Muscle layer of duodenum (tissue), 2 donors: Measurements from ENCODE around the gene ITPR1.

Experiments used
- H3K27ac ChIP-seq: one replicate; pipeline ENCODE4 v1.7.0; 2013; ENCODE audit warnings: mild to moderate bottlenecking, low read length
- H3K27me3 ChIP-seq: one replicate; pipeline ENCODE4 v1.7.0; 2013; ENCODE audit warnings: low read depth, mild to moderate bottlenecking, control low read depth, low read length
- H3K36me3 ChIP-seq, 2 donors: one replicate each; pipeline ENCODE4 v1.7.0; 2013; ENCODE audit warnings: low read length in 2 of 2, control low read depth in 1 of 2, mild to moderate bottlenecking in 1 of 2; ENCODE audit not compliant: insufficient read depth in 2 of 2, control insufficient read depth in 1 of 2
- H3K4me1 ChIP-seq, 2 donors: one replicate each; pipeline ENCODE4 v1.7.0; 2013; ENCODE audit warnings: low read length in 2 of 2, mild to moderate bottlenecking in 2 of 2, control low read depth in 1 of 2, moderate library complexity in 1 of 2; ENCODE audit not compliant: insufficient read depth in 2 of 2, control insufficient read depth in 1 of 2
- H3K4me3 ChIP-seq, 2 donors: one replicate each; pipeline ENCODE4 v1.7.0; 2013; ENCODE audit warnings: low read length in 2 of 2, low read depth in 1 of 2, mild to moderate bottlenecking in 1 of 2
- H3K9me3 ChIP-seq, 2 donors: one replicate each; pipeline ENCODE4 v1.7.0; 2013; ENCODE audit warnings: low read length in 2 of 2, control low read depth in 1 of 2, mild to moderate bottlenecking in 1 of 2; ENCODE audit not compliant: control insufficient read depth in 1 of 2
- donor health status: healthy.

Gene ITPR1

GRCh38 chr3:4685673-4686345 lies 192.7 kb downstream of the ITPR1 start:
- Histone ChIP-seq H3K36me3 (peaks cover 41 to 71% of the 10 kb centered on the region in 2 donors), H3K4me1 (no peaks in the 10 kb centered on the region), H3K27ac (no peak overlapping the region), H3K4me3 (no peak overlapping the region), H3K9me3 (no peaks in the 10 kb centered on the region), H3K27me3 (no peaks in the 10 kb centered on the region)

DNA sequence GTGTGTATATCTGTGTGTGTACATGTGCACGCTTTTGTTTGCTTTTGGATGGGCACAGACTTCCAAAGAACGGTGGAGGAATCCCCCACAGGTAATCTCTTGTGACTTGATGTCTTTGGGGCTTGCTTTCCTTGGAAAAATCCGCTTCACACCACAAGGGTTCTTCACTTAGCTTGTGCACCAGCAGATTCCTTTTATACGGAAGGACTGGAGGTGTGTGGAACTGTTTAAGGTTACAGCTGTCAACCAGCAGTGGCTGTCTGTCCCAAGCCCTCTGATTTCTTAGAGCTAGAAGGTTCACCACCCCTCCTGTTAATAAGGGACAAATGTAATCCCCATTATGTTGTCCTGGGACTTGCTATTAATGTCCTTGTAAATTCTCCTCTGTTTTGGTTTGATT lies 193.5 kb downstream of the ITPR1 start:
- Histone ChIP-seq H3K4me1 (no peaks in the 10 kb centered on the region), H3K9me3 (no peaks in the 10 kb centered on the region), H3K27ac (no peak overlapping the region), H3K36me3 (peaks cover 41 to 78% of the 10 kb centered on the region in 2 donors), H3K4me3 (no peak overlapping the region), H3K27me3 (no peaks in the 10 kb centered on the region)

GRCh38 chr3:4687167-4687566 lies 194.0 kb downstream of the ITPR1 start:
- Histone ChIP-seq H3K4me3 (no peak overlapping the region), H3K9me3 (no peaks in the 10 kb centered on the region), H3K36me3 (peaks cover 41 to 82% of the 10 kb centered on the region in 2 donors), H3K27ac (no peak overlapping the region), H3K27me3 (no peaks in the 10 kb centered on the region), H3K4me1 (no peaks in the 10 kb centered on the region)

GRCh38 chr3:4687596-4687995 lies 194.4 kb downstream of the ITPR1 start:
- Histone ChIP-seq H3K4me3 (no peak overlapping the region), H3K36me3 (peaks cover 41 to 84% of the 10 kb centered on the region in 2 donors), H3K9me3 (no peaks in the 10 kb centered on the region), H3K27me3 (no peaks in the 10 kb centered on the region), H3K4me1 (no peaks in the 10 kb centered on the region), H3K27ac (no peak overlapping the region)

- H3K27me3 ChIP-seq = no peaks in the 10 kb centered on the region
- H3K36me3 ChIP-seq = peaks cover 39 to 87% of the 10 kb centered on the region in 2 donors
- H3K4me3 ChIP-seq = no peak overlapping the region
- no peak overlapping the region for H3K27ac ChIP-seq
- H3K4me1 ChIP-seq = no peaks in the 10 kb centered on the region
- H3K9me3 ChIP-seq = no peaks in the 10 kb centered on the region
Observed at GRCh38 chr3:4688411-4688810, 195.3 kb downstream of the ITPR1 start.

- no peaks in the 10 kb centered on the region for H3K9me3 ChIP-seq
- H3K27me3 ChIP-seq = no peaks in the 10 kb centered on the region
- peaks cover 40 to 85% of the 10 kb centered on the region in 2 donors for H3K36me3 ChIP-seq
- H3K4me1 ChIP-seq = no peaks in the 10 kb centered on the region
- no peak overlapping the region for H3K27ac ChIP-seq
- no peak overlapping the region for H3K4me3 ChIP-seq
Observed at GRCh38 chr3:4689021-4689420, 195.9 kb downstream of the ITPR1 start.

DNA sequence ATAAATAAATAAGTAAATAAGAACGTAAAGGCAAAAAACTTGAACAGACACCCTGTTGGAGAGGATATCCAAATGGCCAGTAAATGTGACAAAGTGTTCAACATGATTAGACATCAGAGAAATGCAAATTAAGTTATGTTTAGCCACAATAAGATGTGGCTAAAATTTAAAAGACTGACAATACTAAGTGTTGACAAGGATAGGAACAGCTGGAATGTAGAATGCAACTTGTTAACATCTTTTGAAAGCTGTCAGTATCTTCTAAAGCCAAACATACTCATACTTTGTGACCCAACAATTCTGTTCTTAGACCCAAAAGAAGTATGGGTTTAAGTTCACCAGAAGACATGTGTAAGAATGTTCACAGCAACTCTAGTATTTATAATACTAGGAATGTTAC lies 197.1 kb downstream of the ITPR1 start:
- peaks cover 28 to 81% of the 10 kb centered on the region in 2 donors for H3K36me3 ChIP-seq
- no peaks in the 10 kb centered on the region for H3K9me3 ChIP-seq
- no peak overlapping the region for H3K4me3 ChIP-seq
- no peaks in the 10 kb centered on the region for H3K27me3 ChIP-seq
- no peaks in the 10 kb centered on the region for H3K4me1 ChIP-seq
- no peak overlapping the region for H3K27ac ChIP-seq

DNA sequence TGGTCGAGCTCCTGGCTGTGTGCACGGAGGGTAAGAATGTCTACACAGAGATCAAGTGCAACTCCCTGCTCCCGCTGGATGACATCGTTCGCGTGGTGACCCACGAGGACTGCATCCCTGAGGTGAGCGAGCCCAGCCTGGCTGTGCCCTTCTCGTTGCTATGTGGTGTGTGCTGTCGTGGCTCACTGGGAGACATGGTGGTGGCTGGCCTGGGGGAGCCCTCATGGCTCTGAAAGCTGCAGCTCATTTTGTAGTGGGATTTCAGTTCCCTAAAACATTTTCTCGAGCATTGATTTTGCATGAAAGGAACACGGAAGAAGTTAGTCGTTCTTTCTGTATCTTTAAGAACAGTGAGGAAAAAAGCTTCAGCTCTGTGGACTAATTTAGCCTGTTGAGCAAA lies 200.5 kb downstream of the ITPR1 start:
- no peak overlapping the region for H3K4me3 ChIP-seq
- H3K27me3 ChIP-seq = no peaks in the 10 kb centered on the region
- H3K9me3 ChIP-seq = no peaks in the 10 kb centered on the region
- H3K36me3 ChIP-seq = peaks cover 17 to 50% of the 10 kb centered on the region in 2 donors
- H3K4me1 ChIP-seq = no peaks in the 10 kb centered on the region
- no peak overlapping the region for H3K27ac ChIP-seq

DNA sequence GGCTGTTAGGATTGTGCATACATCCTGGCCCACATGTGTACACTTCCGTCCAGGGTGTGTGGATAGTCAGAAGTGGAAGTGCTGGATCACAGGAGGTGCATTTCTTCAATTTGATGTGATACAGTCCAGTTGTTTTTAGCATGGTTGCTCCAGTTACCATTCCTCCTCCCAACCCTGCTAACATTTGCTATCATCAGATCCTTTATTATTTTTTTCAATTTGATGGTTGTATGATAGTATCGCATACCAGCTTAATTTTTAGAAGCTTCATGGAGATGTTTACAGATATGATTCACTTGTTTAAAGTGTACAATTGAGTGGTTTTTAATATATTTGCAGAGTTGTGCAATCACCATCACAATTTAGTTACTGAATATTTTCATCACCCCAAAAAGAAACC lies 202.7 kb downstream of the ITPR1 start:
- no peak overlapping the region for H3K4me3 ChIP-seq
- no peak overlapping the region for H3K27ac ChIP-seq
- H3K36me3 ChIP-seq = peaks cover 23 to 52% of the 10 kb centered on the region in 2 donors
- no peaks in the 10 kb centered on the region for H3K27me3 ChIP-seq
- no peaks in the 10 kb centered on the region for H3K4me1 ChIP-seq
- H3K9me3 ChIP-seq = no peaks in the 10 kb centered on the region

DNA sequence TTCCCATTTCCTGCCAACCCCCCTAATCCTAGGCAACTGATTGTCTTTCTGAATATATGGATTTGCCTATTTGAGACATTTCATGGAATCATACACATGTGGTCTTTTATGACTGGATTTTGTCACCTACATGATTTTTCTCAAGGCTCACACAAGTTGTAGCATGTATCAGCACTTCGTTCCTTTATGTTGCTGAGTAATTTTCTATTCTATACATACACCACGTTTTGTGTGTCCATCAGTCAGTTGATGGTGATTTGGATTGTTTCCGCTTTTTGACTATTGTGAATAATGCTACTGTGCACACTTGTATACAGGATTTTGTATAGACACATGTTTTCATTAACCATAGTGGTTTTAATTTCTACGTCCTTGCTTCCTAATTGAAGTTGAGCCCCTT lies 203.1 kb downstream of the ITPR1 start:
- no peak overlapping the region for H3K27ac ChIP-seq
- no peaks in the 10 kb centered on the region for H3K9me3 ChIP-seq
- H3K36me3 ChIP-seq = peaks cover 26 to 52% of the 10 kb centered on the region in 2 donors
- H3K4me1 ChIP-seq = no peaks in the 10 kb centered on the region
- no peak overlapping the region for H3K4me3 ChIP-seq
- no peaks in the 10 kb centered on the region for H3K27me3 ChIP-seq

DNA sequence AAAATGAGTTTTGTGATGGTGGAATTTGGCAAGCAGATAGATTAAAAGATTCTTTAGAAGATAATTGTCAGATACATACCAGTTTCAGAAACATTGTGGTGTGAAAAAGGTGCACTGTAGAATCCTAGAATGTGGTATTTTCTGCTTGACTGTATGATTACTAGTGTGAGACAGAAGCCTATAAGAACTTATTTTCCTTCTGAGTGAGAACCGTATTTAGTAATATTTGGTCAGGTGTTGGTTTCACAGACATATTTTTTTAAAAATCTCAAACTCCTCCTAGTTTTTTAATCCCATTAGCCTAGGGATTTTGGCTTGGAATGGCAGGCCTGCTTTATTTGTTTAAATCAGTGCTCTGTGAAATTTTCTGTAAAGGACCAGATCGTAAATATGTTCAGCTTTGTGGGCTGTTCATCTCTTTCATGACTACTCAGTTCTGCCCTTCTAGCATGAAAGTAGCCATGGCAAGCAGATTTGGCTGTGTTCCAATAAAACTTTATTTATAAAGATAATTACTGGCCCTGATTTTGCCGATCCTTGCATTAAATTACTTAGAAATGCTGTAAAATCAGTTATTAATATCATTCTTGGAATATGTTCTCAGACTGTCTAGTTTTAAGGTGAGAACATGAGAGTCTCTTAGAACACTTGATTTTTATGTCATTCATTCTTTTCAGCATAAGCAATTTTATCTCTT lies 205.1 kb downstream of the ITPR1 start:
- H3K27me3 ChIP-seq = no peaks in the 10 kb centered on the region
- H3K4me3 ChIP-seq = no peak overlapping the region
- H3K27ac ChIP-seq = no peak overlapping the region
- no peaks in the 10 kb centered on the region for H3K9me3 ChIP-seq
- H3K36me3 ChIP-seq = peaks cover 27 to 47% of the 10 kb centered on the region in 2 donors
- no peaks in the 10 kb centered on the region for H3K4me1 ChIP-seq
